Heart left ventricle (tissue), 16 donors: ENCODE results near the gene TSHZ1. TPM values are rescaled to one million over a fixed set of nuclear protein-coding genes. Genes with fewer than 3 reads are reported as not detected.

Source experiments
- ATAC-seq, 4 donors: fragments of 200-7000 bp; cut with Tn5 transposase; one replicate each; pipeline ENCODE4 v1.9.1; 2020 to 2022; ENCODE audit warnings: moderate library complexity in 4 of 4, mild to moderate bottlenecking in 3 of 4, moderate number of reproducible peaks in 1 of 4
- DNase-seq, 5 donors: peaks; one replicate each; pipeline ENCODE4 v3.0.0-alpha.2; 2020
- H3K27ac ChIP-seq, 12 donors: fragments of 200-600 bp; sonication (generic) in 4 of 12; one replicate each; pipeline versions ENCODE4 v1.5.0 to v1.8.0; 2016 to 2022; ENCODE audit warnings: mild to moderate bottlenecking in 2 of 12
- H3K27me3 ChIP-seq, 9 donors: fragments of 200-600 bp; sonication (generic) in 2 of 9; one replicate each; pipeline versions ENCODE4 v1.5.1 to v1.8.0; 2016 to 2022; ENCODE audit warnings: mild to moderate bottlenecking in 3 of 9
- H3K36me3 ChIP-seq, 9 donors: fragments of 200-600 bp; sonication (generic) in 2 of 9; one replicate each; pipeline versions ENCODE4 v1.5.0 to v1.8.0; 2018 to 2022; ENCODE audit warnings: mild to moderate bottlenecking in 2 of 9
- H3K4me1 ChIP-seq, 12 donors: fragments of 200-600 bp; sonication (generic) in 4 of 12; one replicate each; pipeline versions ENCODE4 v1.5.0 to v1.8.0; 2016 to 2022; ENCODE audit warnings: mild to moderate bottlenecking in 3 of 12
- H3K4me3 ChIP-seq, 12 donors: fragments of 200-600 bp; sonication (generic) in 4 of 12; one replicate each; pipeline versions ENCODE4 v1.5.0 to v1.8.0; 2017 to 2022; ENCODE audit warnings: mild to moderate bottlenecking in 9 of 12, moderate library complexity in 4 of 12
- H3K9me3 ChIP-seq, 12 donors: fragments of 200-600 bp; sonication (generic) in 4 of 12; one replicate each; pipeline versions ENCODE4 v1.5.0 to v1.8.0; 2016 to 2022; ENCODE audit warnings: mild to moderate bottlenecking in 1 of 12
- CTCF ChIP-seq, 12 donors: fragments of 200-600 bp; sonication (generic) in 4 of 12; IDR thresholded peaks; one replicate each; pipeline versions ENCODE4 v1.5.0 to v1.8.0; 2018 to 2022; ENCODE audit warnings: antibody characterized with exemption in 12 of 12, mild to moderate bottlenecking in 5 of 12
- POLR2A ChIP-seq, 2 donors: fragments of 450-650 bp; IDR thresholded peaks; one replicate each; pipeline ENCODE4 v1.6.1; 2017; ENCODE audit warnings: antibody characterized with exemption in 2 of 2, mild to moderate bottlenecking in 2 of 2, moderate library complexity in 2 of 2
- WGBS, 4 donors: extraction: QIAGEN DNeasy Blood & Tissue Kit in 2 of 4; methylation state at CpG; one replicate each; pipeline versions ENCODE4 v1.1.5 to v1.1.7; 2013 to 2018; 5-methylcytosine and 5-hydroxymethylcytosine counted together
- intact Hi-C, 10 donors: fragments of 100-400 bp; cut with DNase I; formaldehyde crosslinking; loops; one replicate each; pipeline versions ENCODE4 v1.11.1 to v1.14.2; 2022
- polyA plus RNA-seq, 2 donors: library from polyadenylated mRNA; stranded (reverse); fragments of 200-250 nt; gene quantifications; one replicate each; pipeline ENCODE4 v1.2.3, GENCODE V29; 2013
- total RNA-seq, 9 donors: library from RNA; depleted of rRNA in 2 of 9; stranded (reverse); fragments of >200 nt in 2 of 9; fragmentation: NEBNext Ultra II Directional in 3 of 9; extraction: Animal tissue kit (Norgen Biotek cat#: 25700) in 3 of 9; gene quantifications; one replicate each; pipeline versions ENCODE4 v1.1.0 to v1.2.4, GENCODE V29; 2016 to 2023
- donor health status: ischemic (EF 13 %, LVEDD 7.1; RV severe dilation, severe dysfunction).
- donor health status: healthy with polysubstance abuse.
- donor health status: DM: no; HTN: yes; CAD: no.
- donor health status: DM: no; HTN: no; CAD: no.
- donor health status: ischemic (EF 25% LVEDD 6.9; RV normal size, moderate dysfunction).
- donor health status: ischemic (EF 25% LVEDD 5.7; RV mildly dilated, moderate dysfunction).
- donor health status: healthy.
- donor health status: DM: yes; HTN: yes; CAD: no.
- donor health status: ischemic (EF 35%, LVEDD 5.7; RV mildly dilated, moderate dysfunction).
- donor health status: nonischemic (EF 11% LVEDD 7.7; RV severe dilation, severe dysfunction).
- donor health status: DM: yes; HTN: yes; CAD: no.
- donor health status: PGD.
- donor health status: ischemic (EF 29% LVEDD 5.4; RV normal size, mild dysfunction).
- donor health status: nonischemic (EF 23%, LVEDD 6.1; RV moderate dilation, normal function).

TSHZ1 gene
- total and polyA plus RNA-seq, 11 donors: 7.5 to 27.9 (median 19.2) TPM

- no peaks in the 10 kb centered on the region for H3K27me3 ChIP-seq
- H3K27ac ChIP-seq: peak overlapping the region in 7 of 12 donors; percentile 2 to 66 (median 31)
- intact Hi-C loops: no loop called here
- DNase-seq: no peak
- no peaks in the 10 kb centered on the region for H3K9me3 ChIP-seq
- H3K4me1 ChIP-seq: peaks cover 15 to 79% (median 63%) of the 10 kb centered on the region in 12 donors
- no peak for TF ChIP-seq POLR2A (IDR thresholded peaks at IDR 0.05)
- no peak for TF ChIP-seq CTCF (IDR thresholded peaks at IDR 0.05)
- H3K36me3 ChIP-seq: no peaks in the 10 kb centered on the region
- H3K4me3 ChIP-seq: no peak overlapping the region
- no peak for ATAC-seq
- WGBS, 4 donors: 55 to 72% (median 64%) methylated on average over 12 of the region's 12 CpGs
Measured at GRCh38 chr18:75220551-75221355, 10.2 kb downstream of the TSHZ1 start.

GRCh38 chr18:75221397-75221796, 10.8 kb downstream of the TSHZ1 start:
- TF ChIP-seq POLR2A (IDR thresholded peaks at IDR 0.05): no peak
- no peak for TF ChIP-seq CTCF (IDR thresholded peaks at IDR 0.05)
- peak overlapping the region in 7 of 12 donors; percentile 2 to 66 (median 12) for H3K27ac ChIP-seq
- no peaks in the 10 kb centered on the region for H3K9me3 ChIP-seq
- no peak for DNase-seq
- no peak overlapping the region for H3K4me3 ChIP-seq
- H3K4me1 ChIP-seq: peaks cover 15 to 80% (median 62%) of the 10 kb centered on the region in 12 donors
- WGBS, 4 donors: 43 to 74% (median 61%) methylated on average over 1 of the region's 1 CpG
- intact Hi-C loops: no loop called here
- no peak for ATAC-seq
- no peaks in the 10 kb centered on the region for H3K27me3 ChIP-seq
- no peaks in the 10 kb centered on the region for H3K36me3 ChIP-seq

GRCh38 chr18:75221897-75222296, 11.3 kb downstream of the TSHZ1 start:
- peaks cover 15 to 80% (median 62%) of the 10 kb centered on the region in 12 donors for H3K4me1 ChIP-seq
- H3K4me3 ChIP-seq: peak overlapping the region in 2 of 12 donors; percentile 4 to 16
- TF ChIP-seq CTCF (IDR thresholded peaks at IDR 0.05): no peak
- no peak for TF ChIP-seq POLR2A (IDR thresholded peaks at IDR 0.05)
- H3K27me3 ChIP-seq: no peaks in the 10 kb centered on the region
- H3K27ac ChIP-seq: peak overlapping the region in 6 of 12 donors; percentile 2 to 66 (median 28)
- DNase-seq (no peak), ATAC-seq (peak in 1 of 4 donors; percentile 50)
- WGBS, 4 donors: 61 to 75% (median 69%) methylated on average over 7 of the region's 7 CpGs
- H3K9me3 ChIP-seq: no peaks in the 10 kb centered on the region
- intact Hi-C loops: no loop called here
- H3K36me3 ChIP-seq: no peaks in the 10 kb centered on the region

GRCh38 chr18:75222407-75222806, 11.8 kb downstream of the TSHZ1 start:
- DNase-seq (no peak), ATAC-seq (no peak)
- Histone ChIP-seq H3K9me3 (no peaks in the 10 kb centered on the region), H3K27me3 (no peaks in the 10 kb centered on the region), H3K36me3 (no peaks in the 10 kb centered on the region), H3K4me1 (peaks cover 15 to 80% (median 63%) of the 10 kb centered on the region in 12 donors), H3K4me3 (peak overlapping the region in 2 of 12 donors; percentile 4 to 16), H3K27ac (peak overlapping the region in 4 of 12 donors; percentile 22 to 49 (median 25))
- WGBS, 4 donors: 72 to 86% (median 79%) methylated on average over 10 of the region's 10 CpGs
- intact Hi-C loops: no loop called here
- TF ChIP-seq CTCF (IDR thresholded peaks at IDR 0.05): no peak
- no peak for TF ChIP-seq POLR2A (IDR thresholded peaks at IDR 0.05)
